Measurements from ENCODE around the gene TMEM132A.

TMEM132A gene

DNA sequence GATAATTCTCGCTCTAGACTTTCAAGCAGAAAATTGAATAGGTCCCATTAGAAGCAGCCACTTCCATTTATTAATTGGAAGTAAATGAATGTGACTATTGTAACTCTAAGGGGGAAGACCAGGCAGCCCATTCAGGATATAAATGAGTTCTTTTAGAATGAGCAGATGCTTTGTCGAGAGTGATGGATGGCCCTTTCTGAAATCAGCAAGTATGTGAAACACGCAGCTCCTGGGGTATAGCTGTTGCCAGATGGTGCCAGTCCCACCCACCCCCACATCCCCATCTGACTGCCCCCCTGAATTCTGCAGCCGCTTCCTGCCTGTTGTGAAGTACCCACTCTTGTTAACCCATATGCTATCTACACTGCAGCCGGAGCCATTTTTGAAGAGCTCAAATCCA is 24.0 kb downstream of the TMEM132A start:
- H3K27ac ChIP-seq = no peak overlapping the region
- TF ChIP-seq, protein P1, sequence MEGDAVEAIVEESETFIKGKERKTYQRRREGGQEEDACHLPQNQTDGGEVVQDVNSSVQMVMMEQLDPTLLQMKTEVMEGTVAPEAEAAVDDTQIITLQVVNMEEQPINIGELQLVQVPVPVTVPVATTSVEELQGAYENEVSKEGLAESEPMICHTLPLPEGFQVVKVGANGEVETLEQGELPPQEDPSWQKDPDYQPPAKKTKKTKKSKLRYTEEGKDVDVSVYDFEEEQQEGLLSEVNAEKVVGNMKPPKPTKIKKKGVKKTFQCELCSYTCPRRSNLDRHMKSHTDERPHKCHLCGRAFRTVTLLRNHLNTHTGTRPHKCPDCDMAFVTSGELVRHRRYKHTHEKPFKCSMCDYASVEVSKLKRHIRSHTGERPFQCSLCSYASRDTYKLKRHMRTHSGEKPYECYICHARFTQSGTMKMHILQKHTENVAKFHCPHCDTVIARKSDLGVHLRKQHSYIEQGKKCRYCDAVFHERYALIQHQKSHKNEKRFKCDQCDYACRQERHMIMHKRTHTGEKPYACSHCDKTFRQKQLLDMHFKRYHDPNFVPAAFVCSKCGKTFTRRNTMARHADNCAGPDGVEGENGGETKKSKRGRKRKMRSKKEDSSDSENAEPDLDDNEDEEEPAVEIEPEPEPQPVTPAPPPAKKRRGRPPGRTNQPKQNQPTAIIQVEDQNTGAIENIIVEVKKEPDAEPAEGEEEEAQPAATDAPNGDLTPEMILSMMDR (IDR thresholded peaks at IDR 0.05) = no peak
- TF ChIP-seq ZFX (IDR thresholded peaks at IDR 0.05; ENCODE audit: borderline replicate concordance) = no peak

DNA sequence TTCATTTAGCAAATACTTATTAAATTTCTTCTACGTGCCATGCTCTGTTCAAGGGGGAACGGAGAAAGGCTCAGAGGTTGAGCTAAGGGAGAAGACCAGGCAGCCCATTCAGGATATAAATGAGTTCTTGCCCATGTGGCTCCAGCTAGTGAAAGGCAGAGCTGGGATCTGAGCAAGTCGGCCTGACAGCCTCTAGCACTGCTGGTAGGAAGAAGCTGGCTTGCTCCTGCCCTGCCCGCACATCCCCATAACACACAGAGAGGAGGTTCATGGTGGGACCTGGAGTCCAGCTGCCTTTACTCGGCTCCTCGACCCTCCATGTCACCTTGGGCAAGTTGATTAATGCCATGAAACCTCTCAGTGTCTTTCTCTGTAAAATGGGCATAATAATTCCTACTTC is 25.8 kb downstream of the TMEM132A start:
- TF ChIP-seq ZFX (IDR thresholded peaks at IDR 0.05; ENCODE audit: borderline replicate concordance) = no peak
- TF ChIP-seq, protein P1 (IDR thresholded peaks at IDR 0.05) = no peak
- no peak overlapping the region for H3K27ac ChIP-seq

GRCh38 chr11:60950933-60951605 is 26.8 kb downstream of the TMEM132A start:
- no peak overlapping the region for H3K27ac ChIP-seq
- TF ChIP-seq, protein P1 (IDR thresholded peaks at IDR 0.05) = no peak
- TF ChIP-seq ZFX (IDR thresholded peaks at IDR 0.05; ENCODE audit: borderline replicate concordance) = no peak

- TF ChIP-seq, protein P1 (IDR thresholded peaks at IDR 0.05) = no peak
- no peak for TF ChIP-seq ZFX (IDR thresholded peaks at IDR 0.05; ENCODE audit: borderline replicate concordance)
- no peak overlapping the region for H3K27ac ChIP-seq
Measured at GRCh38 chr11:60951606-60951903, 27.3 kb downstream of the TMEM132A start.

DNA sequence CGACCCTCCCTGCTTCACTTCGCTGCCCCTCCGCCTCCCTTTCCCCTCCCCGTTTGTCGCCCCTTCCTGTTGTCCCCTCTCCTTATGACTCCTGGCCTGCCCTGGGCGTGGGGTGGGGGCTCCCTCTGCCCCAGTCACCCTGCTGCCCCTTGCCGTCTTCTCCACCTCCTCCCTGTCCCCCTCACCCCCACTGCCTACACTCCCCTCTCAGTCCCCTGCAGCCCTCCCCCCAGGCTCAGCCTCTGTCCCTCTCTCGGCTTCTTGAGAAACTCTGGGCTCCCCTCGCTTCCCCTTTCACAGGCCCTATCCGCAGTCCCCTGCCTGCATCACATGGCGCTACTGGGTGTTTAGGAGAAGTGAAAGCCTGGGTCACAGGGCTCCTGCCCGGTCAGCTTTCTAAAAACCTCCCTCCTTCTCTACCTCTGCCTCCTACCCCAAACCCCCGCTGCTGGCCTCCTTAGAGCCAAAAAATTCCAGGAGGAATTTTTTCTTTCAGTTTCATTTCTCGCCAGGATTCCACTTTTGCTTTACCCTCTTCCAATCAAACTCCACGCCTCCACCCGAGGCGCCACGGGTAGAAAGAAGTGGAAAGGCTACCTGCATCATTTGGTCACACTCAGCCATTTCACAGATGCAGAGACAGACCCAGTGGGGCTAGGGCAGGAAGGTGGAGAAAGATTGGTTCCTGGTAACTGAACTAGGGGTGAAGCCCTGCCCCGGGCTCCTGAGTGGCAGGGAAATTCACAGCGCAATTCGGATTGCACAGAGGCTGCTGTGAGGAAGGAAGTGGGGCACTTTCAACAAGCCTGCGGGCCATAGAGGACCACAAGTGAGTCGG is 27.9 kb downstream of the TMEM132A start, which contains the start of gene SLC15A3:
Gene SLC15A3, minus strand, starts transcription at position 273 of the 838 bp plus-strand sequence. CDS start 625 bp downstream, outside the sequence.
- H3K27ac ChIP-seq = no peak within 1 kb of the TSS
- TF ChIP-seq, protein P1 (IDR thresholded peaks at IDR 0.05) = no peak
- TF ChIP-seq ZFX (IDR thresholded peaks at IDR 0.05; ENCODE audit: borderline replicate concordance) = no peak

DNA sequence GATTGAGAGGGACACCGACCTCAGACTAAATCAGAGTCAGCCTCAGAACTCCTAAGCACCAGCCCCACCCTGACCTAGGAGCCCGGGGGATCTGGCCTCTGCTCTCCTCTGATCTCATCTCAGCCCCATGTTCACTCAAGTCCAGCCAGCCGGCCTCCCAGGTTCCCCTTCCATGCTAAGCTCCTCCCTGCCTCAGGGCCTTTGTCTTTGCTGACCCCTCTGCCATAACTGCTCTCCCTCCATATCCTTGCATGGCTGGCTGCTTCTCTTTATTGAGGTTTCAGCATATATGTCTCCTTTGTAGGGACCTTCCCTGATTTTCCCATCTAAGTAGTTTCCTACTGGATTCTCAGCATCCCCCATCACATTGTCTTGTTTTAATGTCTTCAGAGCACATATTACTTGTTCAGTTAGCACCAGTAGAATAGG is 28.5 kb downstream of the TMEM132A start:
- no peak for TF ChIP-seq ZFX (IDR thresholded peaks at IDR 0.05; ENCODE audit: borderline replicate concordance)
- TF ChIP-seq, protein P1 (IDR thresholded peaks at IDR 0.05) = no peak

GRCh38 chr11:60953781-60954180 is 29.5 kb downstream of the TMEM132A start:
- TF ChIP-seq, protein P1 (IDR thresholded peaks at IDR 0.05) = no peak
- no peak for TF ChIP-seq ZFX (IDR thresholded peaks at IDR 0.05; ENCODE audit: borderline replicate concordance)
- no peak overlapping the region for H3K27ac ChIP-seq

More for the DNA sequence above, 28.5 kb downstream of the TMEM132A start:
- H3K27ac ChIP-seq = no peak overlapping the region

Data from 22Rv1 (cell line).